IMR-90 (cell line): ENCODE data around the gene UGT1A10. TPM values are rescaled to one million over a fixed set of nuclear protein-coding genes. Genes with fewer than 3 reads are reported as not detected.

Experiments used
- ATAC-seq: fragments of 200-7000 bp; cut with Tn5 transposase; 2 replicates; pipeline ENCODE4 v1.9.1; 2020; ENCODE audit warnings: low read depth, mild to moderate bottlenecking, moderate library complexity
- BruUV-seq: library from RNA; stranded (reverse); fragments of 400-500 nt; replicated peaks from 2 replicates; lab custom pipeline; 2021; lab: Mats Ljungman, UMichigan
- CTCF ChIA-PET: fragments of 300-600 bp; formaldehyde crosslinking; extraction: SDS; loops from one replicate; lab custom pipeline; 2021; ENCODE audit warnings: antibody characterized with exemption; lab: Yijun Ruan, JAX
- POLR2A ChIA-PET: fragments of 300-600 bp; sonication (Branson Sonifier 250); formaldehyde crosslinking; loops from one replicate; lab custom pipeline; 2022; ENCODE audit warnings: antibody characterized with exemption; ENCODE audit not compliant: unreplicated experiment; lab: Charles Lee
- DNase-seq: peaks from one replicate; pipeline ENCODE4 v3.0.0; 2013
- H2AFZ ChIP-seq: replicated peaks from 2 replicates; pipeline ENCODE3; 2013; ENCODE audit warnings: low read length, mild to moderate bottlenecking; ENCODE audit not compliant: poor library complexity
- H2AK5ac ChIP-seq: 2 replicates; pipeline ENCODE4 v1.6.1; 2013; ENCODE audit warnings: low read depth, low read length, inconsistent platforms
- H2AK9ac ChIP-seq: replicated peaks from 2 replicates; pipeline ENCODE3; 2013; ENCODE audit warnings: mild to moderate bottlenecking, low read depth, low read length, moderate library complexity; ENCODE audit not compliant: poor library complexity
- H2BK120ac ChIP-seq: 2 replicates; pipeline ENCODE4 v1.6.1; 2013; ENCODE audit warnings: low read depth, low read length, inconsistent platforms
- H2BK15ac ChIP-seq: 3 replicates; pipeline ENCODE4 v1.6.1; 2013; ENCODE audit warnings: low read depth, low read length, inconsistent platforms
- H2BK20ac ChIP-seq: 2 replicates; pipeline ENCODE4 v1.6.1; 2013; ENCODE audit warnings: low read depth, mild to moderate bottlenecking, inconsistent platforms, low read length, moderate library complexity
- H2BK5ac ChIP-seq: 2 replicates; pipeline ENCODE4 v1.6.1; 2013; ENCODE audit warnings: mild to moderate bottlenecking, low read depth, low read length, inconsistent platforms; ENCODE audit not compliant: poor library complexity, severe bottlenecking
- H3K14ac ChIP-seq: replicated peaks from 2 replicates; pipeline ENCODE4 v1.6.1; 2013; ENCODE audit warnings: low read depth, low read length, inconsistent platforms
- H3K18ac ChIP-seq: 2 replicates; pipeline ENCODE4 v1.6.1; 2013; ENCODE audit warnings: low read depth, low read length, control low read depth
- H3K23ac ChIP-seq: 2 replicates; pipeline ENCODE4 v1.6.1; 2013; ENCODE audit warnings: low read depth, low read length, inconsistent platforms
- H3K27ac ChIP-seq: 2 replicates; pipeline ENCODE4 v1.5.1; 2013; ENCODE audit warnings: mild to moderate bottlenecking, control low read depth, low read length; ENCODE audit not compliant: insufficient read depth
- H3K27me3 ChIP-seq: 2 replicates; pipeline ENCODE4 v1.6.1; 2013; ENCODE audit warnings: low read length; ENCODE audit not compliant: control insufficient read depth, insufficient read depth
- H3K36me3 ChIP-seq: 2 replicates; pipeline ENCODE4 v1.6.1; 2013; ENCODE audit warnings: low read length, mixed read lengths; ENCODE audit not compliant: control insufficient read depth, insufficient read depth
- H3K4ac ChIP-seq: 2 replicates; pipeline ENCODE4 v1.6.1; 2013; ENCODE audit warnings: low read depth, low read length, inconsistent platforms
- H3K4me1 ChIP-seq: 2 replicates; pipeline ENCODE4 v1.6.1; 2013; ENCODE audit warnings: low read length, mixed read lengths; ENCODE audit not compliant: control insufficient read depth, insufficient read depth
- H3K4me2 ChIP-seq: 2 replicates; pipeline ENCODE4 v1.6.1; 2013; ENCODE audit warnings: low read depth, mild to moderate bottlenecking, control low read depth, low read length, moderate library complexity
- H3K4me3 ChIP-seq: 2 replicates; pipeline ENCODE4 v1.5.1; 2013; ENCODE audit warnings: low read depth, mild to moderate bottlenecking, control low read depth, low read length, moderate library complexity; ENCODE audit not compliant: insufficient read depth
- H3K56ac ChIP-seq: 2 replicates; pipeline ENCODE4 v1.6.1; 2013; ENCODE audit warnings: low read length, inconsistent platforms; ENCODE audit not compliant: insufficient read depth; ENCODE audit errors: extremely low read depth
- H3K79me1 ChIP-seq, 2 experiments: 2 replicates each; pipeline ENCODE4 v1.6.1; 2013; ENCODE audit warnings: low read length in 2 of 2, inconsistent platforms in 1 of 2, low read depth in 1 of 2
- H3K9ac ChIP-seq: 2 replicates; pipeline ENCODE4 v1.6.1; 2013; ENCODE audit warnings: low read depth, low read length, control low read depth
- H3K9me1 ChIP-seq: 2 replicates; pipeline ENCODE4 v1.6.1; 2013; ENCODE audit warnings: low read length, inconsistent platforms; ENCODE audit not compliant: insufficient read depth
- H3K9me3 ChIP-seq: 2 replicates; pipeline ENCODE4 v1.6.1; 2013; ENCODE audit warnings: low read length; ENCODE audit not compliant: control insufficient read depth, insufficient read depth
- H4K20me1 ChIP-seq: 2 replicates; pipeline ENCODE4 v1.6.1; 2013; ENCODE audit warnings: low read length, inconsistent platforms; ENCODE audit not compliant: insufficient read depth
- H4K5ac ChIP-seq: 2 replicates; pipeline ENCODE4 v1.6.1; 2013; ENCODE audit warnings: mild to moderate bottlenecking, low read depth, low read length, control low read depth
- H4K8ac ChIP-seq, 2 experiments: 2 replicates each; pipeline ENCODE4 v1.6.1; 2013; ENCODE audit warnings: low read depth in 2 of 2, low read length in 2 of 2, control low read depth in 1 of 2, inconsistent platforms in 1 of 2
- H4K91ac ChIP-seq: 2 replicates; pipeline ENCODE4 v1.6.1; 2013; ENCODE audit warnings: low read depth, low read length, inconsistent platforms; ENCODE audit not compliant: insufficient read depth
- BHLHE40 ChIP-seq: fragments of 150-350 bp; IDR thresholded peaks from 2 replicates; pipeline ENCODE4 v1.6.1; 2016; ENCODE audit warnings: mild to moderate bottlenecking, low read depth, low read length
- FOS ChIP-seq: fragments of 150-350 bp; IDR thresholded peaks from 2 replicates; pipeline ENCODE4 v1.6.1; 2016; ENCODE audit warnings: low read depth, low read length
- MAFK ChIP-seq: IDR thresholded peaks from 2 replicates; pipeline ENCODE4 v1.6.1; 2012; ENCODE audit warnings: low read depth, low read length, improper control_type of control experiment
- POLR2A ChIP-seq: IDR thresholded peaks from 2 replicates; pipeline ENCODE4 v1.6.1; 2012; ENCODE audit warnings: mild to moderate bottlenecking, low read depth, low read length
- RAD21 ChIP-seq: IDR thresholded peaks from 2 replicates; pipeline ENCODE4 v1.6.1; 2012; ENCODE audit warnings: low read length, improper control_type of control experiment
- RCOR1 ChIP-seq: IDR thresholded peaks from 2 replicates; pipeline ENCODE4 v1.6.1; 2012; ENCODE audit warnings: mild to moderate bottlenecking, low read length, improper control_type of control experiment; ENCODE audit not compliant: insufficient replicate concordance
- RFX5 ChIP-seq: IDR thresholded peaks from 2 replicates; pipeline ENCODE4 v1.8.0; 2012; ENCODE audit warnings: low read depth, mild to moderate bottlenecking, low read length, moderate library complexity
- SMC3 ChIP-seq: fragments of 150-350 bp; IDR thresholded peaks from 2 replicates; pipeline ENCODE4 v1.6.1; 2016; ENCODE audit warnings: low read depth, mild to moderate bottlenecking, antibody characterized with exemption, low read length, moderate library complexity
- WGBS, 2 experiments: methylation state at CpG; one replicate each; pipeline versions ENCODE4 v1.1.5 to v1.1.7; 2013; ENCODE audit warnings: missing lambda C conversion rate in 2 of 2; ENCODE audit not compliant: insufficient read length in 1 of 2; ENCODE audit errors: extremely low coverage in 2 of 2; 5-methylcytosine and 5-hydroxymethylcytosine counted together
- dilution Hi-C: fragments of 300-500 bp; cut with HindIII; formaldehyde crosslinking; loops from one replicate; pipeline ENCODE4 v1.14.3; 2018; ENCODE audit warnings: low sequenced_read_pairs; ENCODE audit not compliant: unreplicated experiment
- in situ Hi-C: fragments of 300-500 bp; cut with MboI; formaldehyde crosslinking; loops from 3 replicates; pipeline ENCODE4 v1.14.3; 2019; ENCODE audit warnings: low sequenced_read_pairs, inconsistent platforms, mixed read lengths
- intact Hi-C: fragments of 100-400 bp; cut with micrococcal nuclease; formaldehyde crosslinking; loops from 2 replicates; pipeline ENCODE4 v1.10.0; 2022
- polyA plus RNA-seq, 3 experiments: library from polyadenylated mRNA; depleted of rRNA; stranded (reverse); fragments of >200 nt; gene quantifications; 2 replicates each; pipeline ENCODE4 v1.2.3, GENCODE V29; 2012; ENCODE audit warnings: low replicate concordance in 1 of 3
- total RNA-seq: library from RNA; depleted of rRNA; stranded (reverse); fragments of >200 nt; gene quantifications from 2 replicates; pipeline ENCODE4 v1.2.3, GENCODE V29; 2012
- TF ChIP-seq, protein P1 (sequence below): fragments of 150-350 bp; IDR thresholded peaks from 2 replicates; pipeline ENCODE4 v1.6.1; 2016; ENCODE audit warnings: low read depth, mild to moderate bottlenecking, low read length, moderate library complexity, borderline replicate concordance

Gene UGT1A10
- total and polyA plus RNA-seq, 2 of the 4 experiments (the other 2 are of a cell fraction): not detected

- TF ChIP-seq RFX5 (no peak), MAFK (no peak), SMC3 (no peak), RAD21 (no peak), RCOR1 (no peak), POLR2A (no peak), FOS (no peak), BHLHE40 (no peak)
- TF ChIP-seq, protein P1, sequence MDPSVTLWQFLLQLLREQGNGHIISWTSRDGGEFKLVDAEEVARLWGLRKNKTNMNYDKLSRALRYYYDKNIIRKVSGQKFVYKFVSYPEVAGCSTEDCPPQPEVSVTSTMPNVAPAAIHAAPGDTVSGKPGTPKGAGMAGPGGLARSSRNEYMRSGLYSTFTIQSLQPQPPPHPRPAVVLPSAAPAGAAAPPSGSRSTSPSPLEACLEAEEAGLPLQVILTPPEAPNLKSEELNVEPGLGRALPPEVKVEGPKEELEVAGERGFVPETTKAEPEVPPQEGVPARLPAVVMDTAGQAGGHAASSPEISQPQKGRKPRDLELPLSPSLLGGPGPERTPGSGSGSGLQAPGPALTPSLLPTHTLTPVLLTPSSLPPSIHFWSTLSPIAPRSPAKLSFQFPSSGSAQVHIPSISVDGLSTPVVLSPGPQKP: no peak
Measured at GRCh38 chr2:233756429-233757081, 120.3 kb downstream of the UGT1A10 start.

More at GRCh38 chr2:233756429-233757081, 120.3 kb downstream of the UGT1A10 start:
- ChIA-PET POLR2A (no interaction called here), CTCF (no interaction called here)
- Histone ChIP-seq H3K56ac (no peak overlapping the region), H4K20me1 (no peaks in the 10 kb centered on the region), H2AK9ac (no peak overlapping the region), H3K4me2 (no peak overlapping the region), H2AFZ (no peak overlapping the region), H4K8ac (no peak overlapping the region), H3K27ac (no peak overlapping the region), H3K79me1 (no peaks in the 10 kb centered on the region), H3K9me3 (no peaks in the 10 kb centered on the region; the same call in 1 of the 2 replicates), H3K23ac (no peak overlapping the region), H3K14ac (no peak overlapping the region), H2AK5ac (no peak overlapping the region), H3K36me3 (no peaks in the 10 kb centered on the region), H3K9ac (no peak overlapping the region), H3K27me3 (no peaks in the 10 kb centered on the region), H3K9me1 (no peaks in the 10 kb centered on the region), H4K91ac (no peak overlapping the region), H2BK120ac (no peak overlapping the region), H3K4me1 (peaks cover 3% of the 10 kb centered on the region), H3K4me3 (no peak overlapping the region), H3K4ac (no peak overlapping the region), H2BK20ac (no peak overlapping the region), H4K5ac (no peak overlapping the region), H3K18ac (no peak overlapping the region), H2BK15ac (no peak overlapping the region), H2BK5ac (no peak overlapping the region)
- dilution Hi-C loops (no loop called here), in situ Hi-C loops (no loop called here), intact Hi-C loops (no loop called here)
- ATAC-seq (no peak), DNase-seq (no peak)
- no CpG with 5 or more reads among the region's 7 CpGs for WGBS, 2 experiments
- BruUV-seq: no TSS peak
